ENCODE measurements around the gene DIO1.

DIO1 gene

DNA sequence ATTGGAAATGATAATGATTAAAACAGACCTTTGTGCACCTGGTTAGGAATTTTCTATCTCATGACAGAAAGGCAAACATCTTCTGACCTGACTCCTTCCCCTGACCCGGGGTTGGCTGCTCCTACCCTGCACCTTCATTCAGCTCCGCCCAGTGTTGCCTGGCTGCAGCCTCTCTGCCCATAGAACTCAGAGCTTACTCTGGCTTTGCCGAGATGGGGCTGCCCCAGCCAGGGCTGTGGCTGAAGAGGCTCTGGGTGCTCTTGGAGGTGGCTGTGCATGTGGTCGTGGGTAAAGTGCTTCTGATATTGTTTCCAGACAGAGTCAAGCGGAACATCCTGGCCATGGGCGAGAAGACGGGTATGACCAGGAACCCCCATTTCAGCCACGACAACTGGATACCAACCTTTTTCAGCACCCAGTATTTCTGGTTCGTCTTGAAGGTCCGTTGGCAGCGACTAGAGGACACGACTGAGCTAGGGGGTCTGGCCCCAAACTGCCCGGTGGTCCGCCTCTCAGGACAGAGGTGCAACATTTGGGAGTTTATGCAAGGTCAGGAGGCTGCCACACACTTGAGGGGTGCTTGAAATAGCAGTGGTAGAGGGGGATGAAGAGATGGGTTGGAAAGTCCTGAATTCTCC is at the start of gene DIO1:
Gene DIO1 (plus strand): TSS at position 189 of the 638 bp plus-strand sequence. CDS start 24 bp downstream, at position 213.
- TF ChIP-seq, protein P1, sequence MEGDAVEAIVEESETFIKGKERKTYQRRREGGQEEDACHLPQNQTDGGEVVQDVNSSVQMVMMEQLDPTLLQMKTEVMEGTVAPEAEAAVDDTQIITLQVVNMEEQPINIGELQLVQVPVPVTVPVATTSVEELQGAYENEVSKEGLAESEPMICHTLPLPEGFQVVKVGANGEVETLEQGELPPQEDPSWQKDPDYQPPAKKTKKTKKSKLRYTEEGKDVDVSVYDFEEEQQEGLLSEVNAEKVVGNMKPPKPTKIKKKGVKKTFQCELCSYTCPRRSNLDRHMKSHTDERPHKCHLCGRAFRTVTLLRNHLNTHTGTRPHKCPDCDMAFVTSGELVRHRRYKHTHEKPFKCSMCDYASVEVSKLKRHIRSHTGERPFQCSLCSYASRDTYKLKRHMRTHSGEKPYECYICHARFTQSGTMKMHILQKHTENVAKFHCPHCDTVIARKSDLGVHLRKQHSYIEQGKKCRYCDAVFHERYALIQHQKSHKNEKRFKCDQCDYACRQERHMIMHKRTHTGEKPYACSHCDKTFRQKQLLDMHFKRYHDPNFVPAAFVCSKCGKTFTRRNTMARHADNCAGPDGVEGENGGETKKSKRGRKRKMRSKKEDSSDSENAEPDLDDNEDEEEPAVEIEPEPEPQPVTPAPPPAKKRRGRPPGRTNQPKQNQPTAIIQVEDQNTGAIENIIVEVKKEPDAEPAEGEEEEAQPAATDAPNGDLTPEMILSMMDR (IDR thresholded peaks at IDR 0.05; ENCODE audit: low read depth, low read length): no peak
- no peak for DNase-seq (ENCODE audit: extremely low read depth, low read depth)

DNA sequence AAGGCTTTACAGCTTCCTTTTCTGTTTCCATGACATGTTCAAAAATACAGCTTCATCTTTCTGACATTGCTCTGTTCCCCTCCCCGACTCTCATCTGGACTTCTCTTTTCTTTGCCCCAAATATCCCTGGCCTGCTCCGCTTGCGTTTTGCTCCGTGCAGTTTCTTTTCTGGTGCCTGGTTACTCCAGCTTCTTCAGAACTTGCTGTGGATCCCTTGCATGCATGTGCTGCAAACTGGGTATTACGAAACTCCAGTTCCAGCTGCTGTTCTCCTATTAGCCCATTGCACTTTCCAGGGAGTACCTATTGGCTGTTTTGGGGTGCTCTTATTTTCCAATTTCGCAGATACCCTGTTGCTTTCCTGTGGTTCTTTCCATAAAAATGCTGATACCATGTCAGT is 46.0 kb upstream of the DIO1 start:
- DNase-seq (ENCODE audit: extremely low read depth, low read depth): no peak
- TF ChIP-seq, protein P1 (IDR thresholded peaks at IDR 0.05; ENCODE audit: low read depth, low read length): no peak

DNA sequence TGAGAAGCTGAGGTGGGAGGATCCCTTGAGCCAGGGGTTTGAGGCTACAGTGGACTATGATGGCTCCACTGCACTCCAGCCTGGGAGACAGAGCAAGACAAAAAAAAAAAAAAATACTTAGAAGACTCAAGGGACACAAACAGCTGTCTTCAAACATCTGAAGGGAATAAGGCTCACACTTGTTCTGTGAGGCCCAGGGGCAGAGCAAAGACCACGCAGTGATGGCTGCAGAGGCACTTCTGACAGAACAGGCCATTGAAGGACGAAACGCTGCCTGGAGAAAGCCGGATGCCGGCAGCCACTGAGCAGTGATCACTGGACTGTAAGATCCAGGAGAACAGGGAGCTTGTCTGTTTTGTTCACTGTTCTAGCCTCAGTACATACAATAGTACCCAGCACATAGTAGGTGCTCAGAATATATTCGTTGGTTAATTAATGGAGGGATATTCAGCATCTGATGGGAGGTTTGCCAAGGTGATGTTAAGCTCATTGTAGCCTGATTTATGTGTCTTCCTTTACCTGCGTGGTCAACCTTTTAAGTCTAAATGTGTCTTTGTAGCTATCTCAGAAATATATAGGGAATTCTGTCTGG is 43.8 kb upstream of the DIO1 start:
- DNase-seq (ENCODE audit: extremely low read depth, low read depth): no peak
- TF ChIP-seq, protein P1 (IDR thresholded peaks at IDR 0.05; ENCODE audit: low read depth, low read length): no peak

DNA sequence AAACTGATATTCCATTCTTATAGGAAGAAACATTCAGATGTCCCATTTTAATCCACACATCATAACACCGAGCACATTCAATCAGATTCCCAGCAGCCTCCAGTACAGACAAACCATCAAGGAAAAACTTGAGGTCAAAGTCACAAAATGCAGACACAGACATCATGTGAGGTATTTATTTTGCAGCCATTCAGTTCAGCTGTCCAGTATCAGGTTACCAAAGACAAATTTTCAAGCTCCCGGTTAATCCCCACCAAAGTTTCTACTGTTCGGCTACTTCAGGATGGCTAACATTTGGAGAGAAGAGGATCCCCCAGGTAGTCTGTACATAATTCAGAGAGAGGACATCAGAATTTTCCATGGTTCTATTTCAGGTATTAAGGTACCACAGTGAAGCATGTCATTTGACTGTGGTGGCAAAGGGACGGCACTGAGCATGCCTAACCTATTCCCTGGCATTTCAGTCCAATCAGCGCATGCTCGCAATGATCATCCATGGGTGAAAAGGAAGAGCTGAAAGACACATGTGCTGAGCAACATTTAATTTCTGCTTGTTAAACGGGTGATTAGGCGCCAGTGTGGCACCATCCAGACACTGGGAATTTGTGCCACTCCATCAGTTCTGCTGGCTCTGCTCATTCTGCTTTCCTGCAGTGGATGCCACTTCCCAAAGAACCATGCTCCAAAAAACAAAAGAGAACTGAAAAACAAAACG is 42.3 kb upstream of the DIO1 start:
- TF ChIP-seq, protein P1 (IDR thresholded peaks at IDR 0.05; ENCODE audit: low read depth, low read length): no peak
- no peak for DNase-seq (ENCODE audit: extremely low read depth, low read depth)

DNA sequence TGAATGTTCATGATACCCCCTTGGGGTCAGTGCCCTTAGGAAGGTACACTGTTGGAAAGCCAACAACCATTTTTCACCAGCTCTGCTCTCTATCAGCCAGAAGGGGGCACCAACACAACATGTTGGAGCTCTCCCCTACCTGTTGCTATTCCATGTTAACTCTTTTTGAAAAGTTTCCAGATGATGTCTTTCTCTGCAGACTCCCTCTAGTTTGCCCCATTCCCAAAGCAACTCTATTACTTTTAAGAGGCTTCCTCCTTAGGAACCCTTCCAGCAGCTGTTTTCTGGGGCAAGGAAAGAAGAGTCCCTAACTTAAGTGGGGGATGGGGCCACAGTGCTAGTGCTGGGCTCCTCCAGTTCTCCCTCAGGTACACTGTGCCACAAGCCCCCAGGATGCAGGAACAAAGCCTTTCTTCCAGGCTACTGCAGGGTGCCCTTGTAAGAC is 33.0 kb upstream of the DIO1 start:
- TF ChIP-seq, protein P1 (IDR thresholded peaks at IDR 0.05; ENCODE audit: low read depth, low read length): peak; percentile 80
- DNase-seq (ENCODE audit: extremely low read depth, low read depth): peak; percentile 15

DNA sequence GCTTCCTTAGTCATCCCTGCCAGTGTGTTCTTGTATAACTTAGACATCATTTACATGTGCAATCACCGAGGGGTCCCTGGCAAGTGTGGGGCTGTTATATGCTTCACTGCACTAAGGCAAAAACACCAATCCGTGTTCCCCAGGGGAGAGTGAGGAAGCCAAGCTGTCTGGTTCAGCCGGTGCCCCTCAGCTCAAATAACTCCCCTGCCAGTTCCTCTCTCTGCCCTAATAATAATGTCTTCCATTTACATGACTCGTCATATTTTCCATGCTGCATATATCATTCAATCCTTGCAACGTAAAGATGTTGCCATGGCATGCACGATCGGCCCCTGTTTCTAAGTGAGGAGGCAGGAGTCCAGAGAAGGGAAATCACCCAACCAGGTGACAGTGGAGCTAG is 31.5 kb upstream of the DIO1 start:
- DNase-seq (ENCODE audit: extremely low read depth, low read depth): no peak
- TF ChIP-seq, protein P1 (IDR thresholded peaks at IDR 0.05; ENCODE audit: low read depth, low read length): no peak

DNA sequence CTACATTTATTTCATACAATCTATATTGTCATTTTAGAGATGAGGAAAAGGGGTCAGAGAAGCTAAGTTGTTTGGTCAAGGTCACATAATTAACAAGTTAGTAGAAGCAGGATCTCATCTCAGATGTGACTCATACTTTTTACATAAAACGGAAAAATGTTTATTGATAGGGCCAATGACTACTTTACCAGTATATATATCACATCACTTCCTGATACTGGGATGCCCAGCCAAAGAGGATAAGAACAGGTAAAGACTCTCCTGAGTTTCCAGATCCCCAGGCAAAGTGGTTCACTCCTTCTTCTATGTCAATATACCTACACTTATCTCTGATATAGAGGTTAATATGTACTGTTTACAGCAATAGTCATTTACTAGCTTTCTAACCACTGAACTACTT is 25.4 kb upstream of the DIO1 start:
- DNase-seq (ENCODE audit: extremely low read depth, low read depth): no peak
- TF ChIP-seq, protein P1 (IDR thresholded peaks at IDR 0.05; ENCODE audit: low read depth, low read length): no peak

All from AG09319 (cell line).